NB4 (cell line): ENCODE measurements around the gene SKOR2.

Experiments
- CTCF ChIP-seq: IDR thresholded peaks from one replicate; pipeline ENCODE4 v1.5.1; 2012; ENCODE audit warnings: low read depth, low read length
- MAX ChIP-seq: IDR thresholded peaks from 2 replicates; pipeline ENCODE4 v1.6.1; 2011; ENCODE audit warnings: low read depth, low read length
- MYC ChIP-seq: IDR thresholded peaks from 2 replicates; pipeline ENCODE4 v1.6.1; 2011; ENCODE audit warnings: low read depth, low read length
- POLR2A ChIP-seq: IDR thresholded peaks from 2 replicates; pipeline ENCODE4 v1.6.1; 2011; ENCODE audit warnings: mild to moderate bottlenecking; ENCODE audit not compliant: insufficient read length; ENCODE audit errors: extremely low read depth

- TF ChIP-seq CTCF, result no peak
- no peak for TF ChIP-seq MAX
- TF ChIP-seq POLR2A, result no peak
- no peak for TF ChIP-seq MYC
Observed at GRCh38 chr18:47166294-47166693, 85.2 kb downstream of the SKOR2 start.
